ENCODE data around the gene S100A9.

The S100A9 gene

GRCh38 chr1:153361480-153362109, 3.9 kb downstream of the S100A9 start:
- DNase-seq (ENCODE audit: low spot score) = no peak

DNA sequence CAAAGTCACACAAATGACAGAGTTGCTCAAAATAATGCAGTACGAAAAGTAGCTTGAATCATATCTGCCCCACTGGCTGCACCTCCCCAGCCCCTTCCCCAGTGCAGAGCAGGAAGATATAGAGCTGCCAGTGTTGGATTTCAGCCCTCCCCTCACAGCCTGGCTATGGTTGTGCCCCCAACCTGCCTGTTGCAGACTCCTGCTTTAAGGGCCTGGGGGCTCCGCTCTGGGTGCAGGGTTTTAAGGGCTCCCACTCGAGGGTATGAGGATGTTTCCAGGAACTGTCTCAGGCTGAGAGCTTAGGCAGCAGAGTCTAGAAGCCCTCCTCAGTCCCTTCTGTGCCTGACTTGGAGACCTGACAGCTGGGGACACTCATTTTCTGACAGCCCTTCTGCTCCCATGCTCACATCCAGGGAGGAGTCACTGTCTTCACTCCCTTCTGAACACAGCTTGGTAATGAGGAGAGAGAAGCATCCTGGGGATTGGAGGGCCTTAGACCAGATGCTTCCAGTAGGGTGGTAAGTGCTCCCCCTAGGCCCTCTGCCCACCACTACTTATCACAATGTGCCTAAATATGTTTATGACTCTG, 4.6 kb downstream of the S100A9 start:
- DNase-seq (ENCODE audit: low spot score) = no peak

DNA sequence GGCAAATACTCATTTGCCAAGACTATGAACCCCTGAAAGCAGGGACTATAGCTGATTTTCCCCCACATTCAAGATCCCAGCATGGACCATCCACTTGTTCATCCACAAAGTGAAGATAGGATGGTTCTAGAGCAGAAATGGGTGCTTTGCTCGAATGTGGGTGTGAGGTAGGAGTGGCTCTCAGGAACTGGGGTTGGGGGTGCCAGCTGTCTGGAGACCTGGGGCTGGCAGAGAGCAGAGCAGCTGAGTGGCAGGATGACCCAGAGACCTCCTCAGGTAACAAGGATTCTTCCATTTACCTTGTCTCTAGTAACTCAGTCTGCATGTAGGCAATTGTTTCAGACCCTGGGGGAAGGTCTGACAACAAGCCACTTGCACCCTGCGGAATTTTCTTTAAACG, 6.0 kb downstream of the S100A9 start:
- no peak for DNase-seq (ENCODE audit: low spot score)

GRCh38 chr1:153364156-153364555, 6.5 kb downstream of the S100A9 start:
- no peak for DNase-seq (ENCODE audit: low spot score)

GRCh38 chr1:153364766-153365666, 7.4 kb downstream of the S100A9 start:
- no peak for DNase-seq (ENCODE audit: low spot score)

GRCh38 chr1:153365696-153366095, 8.0 kb downstream of the S100A9 start:
- no peak for DNase-seq (ENCODE audit: low spot score)

GRCh38 chr1:153366261-153366660, 8.6 kb downstream of the S100A9 start:
- no peak for DNase-seq (ENCODE audit: low spot score)

DNA sequence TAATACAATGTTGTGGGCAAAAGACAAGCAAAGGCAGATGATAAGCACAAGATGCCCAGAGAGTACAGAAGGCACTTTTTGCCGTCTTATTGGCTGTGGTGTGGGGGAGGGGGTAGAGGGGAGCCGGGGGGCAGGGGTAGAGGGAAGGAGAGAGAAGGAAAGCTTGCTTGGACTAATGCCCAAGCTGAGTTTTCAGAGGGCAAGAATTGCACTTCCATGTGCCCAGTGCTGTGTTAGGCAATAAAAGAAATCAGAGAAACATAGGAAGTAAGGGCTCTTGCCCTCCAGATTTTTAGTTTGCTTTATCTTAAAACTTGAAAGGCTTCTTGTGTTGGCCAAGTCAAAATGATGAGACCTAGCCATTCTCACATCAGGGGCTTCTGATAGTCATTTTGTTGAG, 9.4 kb downstream of the S100A9 start:
- DNase-seq (ENCODE audit: low spot score) = no peak

DNA sequence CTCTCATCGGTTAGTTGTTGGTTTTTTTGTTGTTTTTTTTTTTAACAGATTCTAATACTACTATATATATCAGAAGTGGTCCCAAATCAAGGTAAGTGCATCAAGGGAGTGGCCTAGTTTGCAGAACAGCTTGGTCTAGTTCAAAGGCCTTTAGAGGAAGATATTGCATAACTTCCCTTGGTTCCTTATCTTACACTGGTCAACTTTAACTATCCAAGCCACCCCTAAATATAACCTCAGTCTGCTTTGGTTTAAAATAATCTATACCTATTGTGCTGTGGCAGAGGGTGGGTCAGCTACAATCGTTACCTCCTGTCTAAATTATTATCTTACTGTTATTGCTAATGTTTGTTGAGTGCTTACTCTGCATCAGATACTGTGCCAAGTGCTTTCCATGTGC, 10.8 kb downstream of the S100A9 start:
- DNase-seq (ENCODE audit: low spot score) = no peak

DNA sequence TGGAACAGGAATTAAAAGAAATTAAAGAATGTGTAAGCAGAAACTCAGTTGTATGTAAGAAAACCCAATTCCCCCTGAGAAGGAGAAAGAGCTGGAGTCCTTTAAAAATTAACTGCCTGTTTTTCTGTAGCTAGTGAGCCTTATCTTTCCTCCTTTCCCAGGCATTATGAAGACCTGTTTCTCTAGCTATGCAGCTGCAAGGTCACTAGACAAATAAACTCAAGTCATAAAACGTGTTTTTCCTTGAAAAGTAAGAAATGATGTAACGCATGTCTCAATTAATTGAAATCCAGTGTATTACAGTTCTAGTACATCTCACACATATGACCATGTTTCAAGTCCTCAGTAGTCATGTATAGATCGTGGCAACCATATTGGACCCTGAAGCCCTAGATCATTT, 12.5 kb downstream of the S100A9 start:
- no peak for DNase-seq (ENCODE audit: low spot score)

- no peak for DNase-seq (ENCODE audit: low spot score)
These were observed 13.6 kb downstream of the S100A9 start for GRCh38 chr1:153371231-153371630.

GRCh38 chr1:153372571-153372970, 14.9 kb downstream of the S100A9 start:
- DNase-seq (ENCODE audit: low spot score) = no peak

DNA sequence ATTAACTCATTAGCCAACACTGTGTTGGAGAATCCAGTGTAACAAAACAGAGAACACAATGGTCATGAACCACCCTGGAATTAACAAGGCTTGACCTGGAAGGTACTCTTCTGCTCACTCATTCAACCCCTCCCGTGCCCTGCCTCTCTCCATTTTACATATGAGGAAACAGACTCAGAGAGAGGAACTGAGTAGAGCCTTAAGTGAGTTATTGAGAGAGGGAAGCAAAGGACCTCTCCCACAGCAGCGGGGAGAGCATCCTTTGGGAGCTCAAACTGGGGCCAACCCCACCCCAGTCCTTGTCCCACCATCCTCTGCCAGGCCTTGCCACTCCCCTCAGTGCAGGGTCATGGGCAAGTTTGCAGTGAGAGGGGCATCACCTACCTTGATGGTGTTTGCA, 16.4 kb downstream of the S100A9 start:
- no peak for DNase-seq (ENCODE audit: low spot score)

DNA sequence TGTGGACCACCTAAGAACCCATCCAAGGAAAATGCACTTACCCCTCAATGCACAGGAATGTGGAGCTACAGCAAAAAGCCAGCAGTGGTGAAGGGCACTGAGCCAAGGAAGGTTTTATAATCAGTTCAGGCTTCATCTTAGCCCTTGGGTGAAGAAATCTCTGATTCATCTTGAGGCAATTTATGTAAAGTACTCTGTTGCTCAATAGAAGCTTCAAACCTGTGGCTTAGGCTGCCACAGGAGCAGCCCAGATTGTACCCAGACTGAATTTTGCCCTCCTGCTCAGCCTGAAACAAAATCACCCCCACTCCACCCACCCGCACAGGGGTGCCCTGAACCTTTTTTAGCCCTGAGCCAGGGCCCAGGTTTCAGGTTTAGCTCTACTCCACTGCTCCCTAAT, 17.9 kb downstream of the S100A9 start, which contains the start of gene S100A12:
Gene S100A12, minus strand, starts transcription at position 111 of the 400 bp plus-strand sequence. CDS start 1,029 bp downstream, outside the sequence.
- no peak for DNase-seq (ENCODE audit: low spot score)

DNA sequence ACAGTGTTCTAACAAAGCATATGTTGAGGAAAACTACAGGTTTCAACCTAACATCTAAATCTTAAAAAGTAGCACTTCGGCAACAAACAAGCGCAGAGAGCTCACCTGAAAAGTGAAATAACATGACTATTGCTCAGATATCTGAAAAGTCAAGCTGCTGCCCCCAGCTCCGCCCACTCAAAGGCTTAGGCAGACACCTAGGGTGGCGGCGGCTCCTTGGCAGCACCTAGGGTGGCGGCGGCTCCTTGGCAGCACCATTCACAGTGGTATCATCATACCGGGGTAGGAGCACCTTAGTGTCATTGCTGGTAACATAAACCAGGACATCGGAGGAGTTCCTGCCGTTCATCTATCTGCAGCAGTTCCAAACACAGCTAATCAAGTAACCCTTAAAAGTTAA, 21.9 kb downstream of the S100A9 start:
- DNase-seq (ENCODE audit: low spot score) = no peak

- DNase-seq (ENCODE audit: low spot score) = no peak
These were observed 23.1 kb downstream of the S100A9 start for GRCh38 chr1:153380711-153381110.

DNA sequence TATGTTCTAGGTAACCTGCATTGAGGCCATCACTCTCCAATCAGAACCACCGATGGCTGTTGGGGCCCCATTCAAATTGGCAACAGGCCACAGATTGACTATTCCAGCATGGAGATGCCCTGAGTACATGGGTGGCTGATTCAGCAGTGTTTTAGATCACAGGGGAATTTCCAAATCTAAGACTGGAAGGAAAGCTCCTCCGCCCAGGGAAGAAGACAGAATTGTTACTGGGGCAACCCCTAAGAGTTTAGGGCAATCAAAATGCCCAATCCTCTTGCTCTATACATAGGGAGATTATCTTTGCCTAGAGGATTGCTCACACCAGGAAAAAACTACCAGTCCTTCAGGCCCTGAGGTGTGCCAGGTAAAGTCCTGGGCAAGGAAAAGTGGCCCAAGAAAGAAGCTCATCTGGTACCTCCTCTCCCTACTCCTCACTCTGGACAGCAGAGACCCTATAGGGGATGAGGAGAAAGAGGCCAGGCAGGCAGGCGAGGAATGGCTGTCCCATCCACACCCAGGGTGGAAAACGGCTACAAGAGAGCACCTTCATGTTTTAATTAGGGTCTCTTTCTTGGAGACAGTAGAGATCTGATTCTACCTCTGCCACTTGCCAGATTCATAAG, 27.4 kb downstream of the S100A9 start:
- DNase-seq (ENCODE audit: low spot score) = no peak

DNA sequence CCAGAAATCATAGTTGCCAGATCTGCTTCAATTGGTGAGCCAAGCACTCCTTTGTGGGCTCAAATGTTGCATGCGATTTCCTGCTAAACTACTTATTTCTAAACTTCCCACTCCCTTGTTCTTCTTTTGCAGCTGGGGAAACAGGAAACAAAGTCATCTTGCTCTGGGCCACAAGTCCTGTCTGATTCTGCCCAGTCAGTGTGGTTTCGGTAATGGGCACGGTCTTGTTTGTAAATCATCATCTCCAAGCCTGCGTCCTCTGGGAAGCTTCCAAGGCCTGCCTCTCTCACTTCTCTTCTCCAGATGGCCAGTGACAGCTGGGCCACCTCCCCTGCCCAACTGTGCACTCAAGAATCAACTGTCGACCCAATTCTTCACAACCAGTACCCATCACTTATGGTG, 28.8 kb downstream of the S100A9 start:
- no peak for DNase-seq (ENCODE audit: low spot score)

DNA sequence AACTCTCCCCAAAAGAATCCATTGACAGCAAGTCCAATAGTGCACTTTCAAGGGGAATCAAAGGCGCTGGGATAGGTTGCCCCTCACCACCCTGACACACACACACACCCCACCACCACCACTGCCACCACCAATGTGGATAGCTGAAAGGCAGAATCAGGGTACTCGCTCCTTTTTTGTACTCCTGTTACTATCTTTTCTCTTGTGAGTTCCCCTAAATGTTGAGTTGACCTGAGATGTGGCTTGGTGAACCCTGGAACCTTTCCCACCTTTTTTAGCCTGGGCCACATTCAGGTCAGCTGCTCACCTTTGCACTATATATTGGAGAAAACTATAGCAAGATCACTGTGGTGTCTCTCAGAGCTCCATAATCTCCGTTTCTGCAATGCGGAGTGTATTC, 29.3 kb downstream of the S100A9 start:
- DNase-seq (ENCODE audit: low spot score) = no peak

DNA sequence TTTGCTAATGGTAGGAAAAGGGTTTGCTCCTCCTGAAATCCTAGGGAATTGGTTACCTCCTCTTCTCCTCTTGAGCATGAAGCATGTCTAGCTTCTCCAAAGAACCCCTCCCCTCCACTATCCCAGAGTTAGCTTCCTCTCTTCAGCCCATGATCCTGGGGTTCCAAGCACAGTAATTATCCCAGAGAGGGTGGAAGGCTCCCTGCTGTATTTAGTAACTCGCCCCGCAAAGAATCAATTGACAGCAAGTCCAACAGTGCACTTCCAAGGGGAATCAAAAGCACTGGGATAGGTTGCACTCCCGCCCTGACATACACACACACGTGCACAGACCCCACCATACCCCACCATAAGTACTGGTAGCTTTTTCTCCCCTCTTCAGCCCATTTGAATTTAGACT, 30.1 kb downstream of the S100A9 start:
- DNase-seq (ENCODE audit: low spot score) = no peak

- no peak for DNase-seq (ENCODE audit: low spot score)
These were observed 31.7 kb downstream of the S100A9 start for GRCh38 chr1:153389401-153389800.

DNA sequence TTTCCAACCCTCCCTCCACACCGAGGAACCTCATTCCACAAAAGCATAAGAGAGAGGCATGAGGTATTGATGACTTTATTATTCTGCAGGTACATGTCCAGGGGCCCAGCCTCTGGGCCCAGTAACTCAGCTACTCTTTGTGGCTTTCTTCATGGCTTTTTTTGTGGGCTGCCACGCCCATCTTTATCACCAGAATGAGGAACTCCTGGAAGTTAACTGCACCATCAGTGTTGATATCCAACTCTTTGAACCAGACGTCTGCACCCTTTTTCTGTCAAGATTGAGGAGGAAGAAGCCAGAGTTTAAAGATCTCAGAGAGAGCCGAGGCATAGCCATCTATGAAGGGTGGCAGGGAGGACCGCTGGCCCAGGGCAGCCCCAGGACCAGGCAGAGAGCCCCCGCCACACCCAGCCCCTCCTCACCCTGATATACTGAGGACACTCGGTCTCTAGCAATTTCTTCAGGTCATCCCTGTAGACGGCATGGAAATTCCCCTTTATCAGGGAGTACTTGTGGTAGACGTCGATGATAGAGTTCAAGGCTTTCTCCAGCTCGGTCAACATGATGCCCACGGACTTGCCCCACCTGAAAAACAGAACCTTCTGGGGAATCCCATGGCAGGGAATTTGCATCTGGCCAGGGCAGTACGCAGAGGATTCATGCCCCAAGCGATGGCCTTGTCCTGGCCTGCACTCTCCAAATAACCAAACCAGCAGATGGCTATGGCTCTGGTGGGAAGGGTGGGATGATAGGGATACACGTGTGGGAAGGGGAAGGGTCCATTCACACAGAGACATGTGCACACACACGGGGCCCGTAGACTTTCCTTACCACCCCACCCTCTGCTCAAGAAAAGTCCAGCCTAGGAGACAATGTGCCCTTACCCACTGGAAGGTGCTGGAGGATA, 32.6 kb downstream of the S100A9 start:
- DNase-seq (ENCODE audit: low spot score) = no peak

All from SW480 (cell line).